ENCODE measurements around the gene THPO. TPM values are rescaled to one million over a fixed set of nuclear protein-coding genes. Genes with fewer than 3 reads are reported as not detected.

The THPO gene
- total and polyA plus RNA-seq, 9 of the 15 experiments (the other 6 are each of a cell fraction or from before 2014, with no cell fraction given): 0.11 to 1.1 (median 0.35) TPM; not detected in 1

- in situ Hi-C loops (cut with MboI) (no loop called here), intact Hi-C loops (cut with micrococcal nuclease) (no loop called here)
- ATAC-seq (no peak), FAIRE-seq (no peak), DNase-seq (ENCODE audit: extremely low read depth in 1 of 4, low spot score in 3 of 4) (no peak)
- no peak overlapping the region for H3K9ac ChIP-seq (ENCODE audit: insufficient read depth in 1 of 2, low read depth in 2 of 2, low read length in 2 of 2)
- ChIA-PET POLR2A (interaction anchor here (0.5 to 1.4 kb wide), 5 partner anchors 10 to 136 kb away, joined by 3 to 5 read pairs (median 4); no protein-coding TSS in a partner anchor), CTCF (ENCODE audit: low intra/inter-chr PET ratio) (no interaction called here)
- peaks cover 13 to 20% of the 10 kb centered on the region in 2 experiments for H3K4me1 ChIP-seq (replicated peaks in 1 of 2; ENCODE audit: control insufficient read depth in 2 of 2, insufficient read depth in 2 of 2, low read length in 2 of 2)
- BruUV-seq (replicated peaks): no TSS peak
- no peaks in the 10 kb centered on the region for H3K27me3 ChIP-seq (ENCODE audit: control insufficient read depth in 2 of 2, insufficient read depth in 2 of 2, low read length in 2 of 2)
- no peak overlapping the region for H3K4me2 ChIP-seq (ENCODE audit: insufficient read depth, low read length)
- H3K9me1 ChIP-seq (ENCODE audit: control insufficient read depth, insufficient read depth, low read length): no peaks in the 10 kb centered on the region
- H2AFZ ChIP-seq (ENCODE audit: low read depth, low read length): no peak overlapping the region
- no peak overlapping the region for H3K27ac ChIP-seq (ENCODE audit: extremely low read depth, low read depth, low read length)
- no peaks in the 10 kb centered on the region for H3K9me3 ChIP-seq (replicated peaks; ENCODE audit: control insufficient read depth, insufficient read depth, low read depth, low read length)
- H3K4me3 ChIP-seq: no peak overlapping the region
- no peak for TF ChIP-seq CHD7 (IDR thresholded peaks at IDR 0.05; ENCODE audit: low read depth, low read length)
- TF ChIP-seq POLR2A (conservative IDR thresholded peaks at IDR 0.05): 0 out of 2 replicates have a peak, but pooled peaks have one; percentile 24
- H4K20me1 ChIP-seq (replicated peaks; ENCODE audit: control insufficient read depth, insufficient read depth, low read length): peaks cover 11% of the 10 kb centered on the region
- 90% methylated on average over 3 of the region's 3 CpGs for WGBS (ENCODE audit: insufficient coverage, low coverage, missing lambda C conversion rate)
- peaks cover 98% of the 10 kb centered on the region for H3K36me3 ChIP-seq (ENCODE audit: control insufficient read depth, insufficient read depth, low read length)
- H3K79me2 ChIP-seq (ENCODE audit: control insufficient read depth, insufficient read depth, low read length): peaks cover 29% of the 10 kb centered on the region; the same call in 2 of the 3 replicates
Measured at GRCh38 chr3:184328516-184328915, 49.5 kb downstream of the THPO start.

Measured in K562 (cell line).